GM12878 (cell line): ENCODE data around the gene AKAP13. TPM values are rescaled to one million over a fixed set of nuclear protein-coding genes. Genes with fewer than 3 reads are reported as not detected.

Experiments used
- ATAC-seq: fragments of 200-7000 bp; cut with Tn5 transposase; 3 replicates; pipeline ENCODE4 v1.9.1; 2020; ENCODE audit warnings: mild to moderate bottlenecking, moderate library complexity
- BruUV-seq: library from RNA; stranded (reverse); fragments of 400-500 nt; replicated peaks from 2 replicates; lab custom pipeline; 2021; lab: Mats Ljungman, UMichigan
- CTCF ChIA-PET: fragments of 300-600 bp; sonication (Branson Sonifier 250); formaldehyde crosslinking; extraction: SDS; loops from one replicate; lab custom pipeline; 2021; ENCODE audit warnings: inconsistent platforms; lab: Yijun Ruan, JAX
- POLR2A ChIA-PET: fragments of 350-600 bp; formaldehyde crosslinking; extraction: SDS; loops from one replicate; lab custom pipeline; 2021; ENCODE audit warnings: inconsistent platforms; lab: Charles Lee
- RAD21 ChIA-PET: fragments of 300-600 bp; sonication (Branson Sonifier 250); formaldehyde crosslinking; loops from one replicate; lab custom pipeline; 2023; ENCODE audit warnings: antibody characterized with exemption; ENCODE audit not compliant: unreplicated experiment; lab: Charles Lee
- SMC1A ChIA-PET: fragments of 300-600 bp; sonication (Branson Sonifier 250); formaldehyde crosslinking; loops from one replicate; lab custom pipeline; 2023; ENCODE audit not compliant: unreplicated experiment, uncharacterized antibody; lab: Charles Lee
- DNase-seq: peaks from one replicate; pipeline ENCODE4 v3.0.0-alpha.2; 2011; ENCODE audit warnings: low read depth, low spot score
- FAIRE-seq: peaks from 3 replicates; lab custom pipeline; 2011; peaks lifted over from hg19 to GRCh38; lab: Jason Lieb, UNC
- H2AFZ ChIP-seq: 2 replicates; pipeline ENCODE4 v1.6.0; 2011; ENCODE audit warnings: low read depth, low read length, control low read depth; ENCODE audit not compliant: control insufficient read depth
- H3K27ac ChIP-seq: 2 replicates; pipeline ENCODE4 v1.5.1; 2011; ENCODE audit warnings: control low read depth; ENCODE audit not compliant: control insufficient read depth, insufficient read depth
- H3K27me3 ChIP-seq, 2 experiments: replicated peaks in 1 of 2; 2 replicates each; pipeline versions ENCODE4 v1.6.0 to v1.6.1; 2011; ENCODE audit warnings: low read length in 1 of 2; ENCODE audit not compliant: control insufficient read depth in 2 of 2, insufficient read depth in 2 of 2
- H3K36me3 ChIP-seq, 2 experiments: 2 replicates each; pipeline ENCODE4 v1.5.1; 2011; ENCODE audit warnings: low read length in 1 of 2; ENCODE audit not compliant: control insufficient read depth in 2 of 2, insufficient read depth in 2 of 2
- H3K4me1 ChIP-seq: 2 replicates; pipeline ENCODE4 v1.6.1; 2011; ENCODE audit warnings: mild to moderate bottlenecking, low read length, moderate library complexity, mixed read lengths; ENCODE audit not compliant: control insufficient read depth, insufficient read depth
- H3K4me2 ChIP-seq: 2 replicates; pipeline ENCODE4 v1.6.0; 2011; ENCODE audit warnings: control low read depth; ENCODE audit not compliant: control insufficient read depth, insufficient read depth
- H3K4me3 ChIP-seq: fragments of 200-600 bp; sonication (generic); 2 replicates; pipeline ENCODE4 v1.5.1; 2016
- H3K79me2 ChIP-seq: 2 replicates; pipeline ENCODE4 v1.6.0; 2011; ENCODE audit warnings: low read length; ENCODE audit not compliant: control insufficient read depth, insufficient read depth
- H3K9ac ChIP-seq: 2 replicates; pipeline ENCODE4 v1.8.0; 2011; ENCODE audit warnings: low read length, control low read depth, mixed read lengths; ENCODE audit not compliant: control insufficient read depth, insufficient read depth
- H3K9me3 ChIP-seq: replicated peaks from 3 replicates; pipeline ENCODE4 v1.5.1; 2011; ENCODE audit warnings: mild to moderate bottlenecking, low read length; ENCODE audit not compliant: control insufficient read depth, insufficient read depth
- H4K20me1 ChIP-seq: 2 replicates; pipeline ENCODE4 v1.6.0; 2011; ENCODE audit not compliant: control insufficient read depth, insufficient read depth
- CREM ChIP-seq: IDR thresholded peaks from 2 replicates; pipeline ENCODE4 v1.6.1; 2014; ENCODE audit warnings: antibody characterized with exemption, low read depth
- HDGF ChIP-seq: fragments of 450-650 bp; IDR thresholded peaks from 2 replicates; pipeline ENCODE4 v1.6.1; 2016; ENCODE audit warnings: antibody characterized with exemption
- JUNB ChIP-seq: IDR thresholded peaks from 2 replicates; pipeline ENCODE4 v1.6.1; 2016; ENCODE audit warnings: antibody characterized with exemption, mild to moderate bottlenecking
- LARP7 ChIP-seq: fragments of 450-650 bp; IDR thresholded peaks from 2 replicates; pipeline ENCODE4 v1.6.1; 2017; ENCODE audit warnings: mild to moderate bottlenecking
- MTA2 ChIP-seq: fragments of 450-650 bp; IDR thresholded peaks from 2 replicates; pipeline ENCODE4 v1.6.1; 2016; ENCODE audit warnings: low read depth, mild to moderate bottlenecking, moderate library complexity
- NR2F1 ChIP-seq: fragments of 450-650 bp; conservative IDR thresholded peaks from 2 replicates; pipeline ENCODE4 v1.6.1; 2017; ENCODE audit warnings: mild to moderate bottlenecking
- POLR2AphosphoS5 ChIP-seq: IDR thresholded peaks from 2 replicates; pipeline ENCODE4 v1.6.1; 2011; ENCODE audit warnings: mild to moderate bottlenecking, low read length, inconsistent platforms
- RUNX3 ChIP-seq: IDR thresholded peaks from 2 replicates; pipeline ENCODE4 v1.6.1; 2012; ENCODE audit warnings: low read length, inconsistent platforms
- SMAD5 ChIP-seq: IDR thresholded peaks from 2 replicates; pipeline ENCODE4 v1.6.1; 2016; ENCODE audit warnings: antibody characterized with exemption, low read depth
- SMARCA5 ChIP-seq: fragments of 450-650 bp; IDR thresholded peaks from 2 replicates; pipeline ENCODE4 v1.6.1; 2017; ENCODE audit warnings: mild to moderate bottlenecking
- TCF12 ChIP-seq: IDR thresholded peaks from 2 replicates; pipeline ENCODE4 v1.6.1; 2011; ENCODE audit warnings: low read depth, mild to moderate bottlenecking, low read length
- ZNF384 ChIP-seq: IDR thresholded peaks from 2 replicates; pipeline ENCODE4 v1.6.1; 2012; ENCODE audit warnings: low read depth, mild to moderate bottlenecking, low read length, improper control_type of control experiment, borderline replicate concordance
- WGBS: methylation state at CpG from one replicate; pipeline ENCODE4 v1.1.6; 2016; ENCODE audit warnings: low lambda C conversion rate; ENCODE audit not compliant: insufficient replicate concordance, insufficient coverage; ENCODE audit errors: missing lambda C conversion rate; 5-methylcytosine and 5-hydroxymethylcytosine counted together
- in situ Hi-C: fragments of 300-500 bp; cut with MboI; formaldehyde crosslinking; loops from 9 replicates; pipeline ENCODE4 v1.14.3; 2018; ENCODE audit warnings: mixed read lengths
- intact Hi-C: fragments of 100-400 bp; cut with micrococcal nuclease; formaldehyde crosslinking; loops from one replicate; pipeline ENCODE4 v1.14.2; 2022; ENCODE audit not compliant: unreplicated experiment
- polyA plus RNA-seq, 11 experiments: library from polyadenylated mRNA; depleted of rRNA in 4 of 11; unstranded in 6 of 11; stranded (reverse) in 5 of 11; fragments of >200 nt; fragmentation: Nextera tagmentation in 4 of 11; fragmentation: Illumina TruSeq in 1 of 11; extraction: Ambion mirVana in 4 of 11; extraction: Trizol in 1 of 11; gene quantifications; 1 replicate in 1 of 11; 2 replicates in 10 of 11; pipeline versions ENCODE4 v1.2.1 to v1.2.3, GENCODE V29; 2011 to 2016; ENCODE audit warnings: inconsistent platforms in 2 of 11, missing spikeins in 2 of 11, low read depth in 1 of 11
- total RNA-seq, 4 experiments: library from RNA; depleted of rRNA in 3 of 4; stranded (reverse); fragments of >200 nt in 3 of 4; fragmentation: Illumina TruSeq in 1 of 4; extraction: Trizol in 1 of 4; gene quantifications; 2 replicates each; pipeline versions ENCODE4 v1.2.1 to v1.2.3, GENCODE V29; 2013 to 2021
- TF ChIP-seq, protein P1 (sequence below): fragments of 450-650 bp; IDR thresholded peaks from 2 replicates; pipeline ENCODE4 v1.6.1; 2017; ENCODE audit warnings: mild to moderate bottlenecking, moderate library complexity
- TF ChIP-seq, protein P2 (sequence below): fragments of 450-650 bp; conservative IDR thresholded peaks from 2 replicates; pipeline ENCODE4 v1.6.1; 2017; ENCODE audit warnings: mild to moderate bottlenecking, moderate library complexity

Gene AKAP13
- total and polyA plus RNA-seq, 10 of the 15 experiments (the other 5 are each of a cell fraction or from before 2014, with no cell fraction given), result 14.4 to 74.9 (median 55.1) TPM

DNA sequence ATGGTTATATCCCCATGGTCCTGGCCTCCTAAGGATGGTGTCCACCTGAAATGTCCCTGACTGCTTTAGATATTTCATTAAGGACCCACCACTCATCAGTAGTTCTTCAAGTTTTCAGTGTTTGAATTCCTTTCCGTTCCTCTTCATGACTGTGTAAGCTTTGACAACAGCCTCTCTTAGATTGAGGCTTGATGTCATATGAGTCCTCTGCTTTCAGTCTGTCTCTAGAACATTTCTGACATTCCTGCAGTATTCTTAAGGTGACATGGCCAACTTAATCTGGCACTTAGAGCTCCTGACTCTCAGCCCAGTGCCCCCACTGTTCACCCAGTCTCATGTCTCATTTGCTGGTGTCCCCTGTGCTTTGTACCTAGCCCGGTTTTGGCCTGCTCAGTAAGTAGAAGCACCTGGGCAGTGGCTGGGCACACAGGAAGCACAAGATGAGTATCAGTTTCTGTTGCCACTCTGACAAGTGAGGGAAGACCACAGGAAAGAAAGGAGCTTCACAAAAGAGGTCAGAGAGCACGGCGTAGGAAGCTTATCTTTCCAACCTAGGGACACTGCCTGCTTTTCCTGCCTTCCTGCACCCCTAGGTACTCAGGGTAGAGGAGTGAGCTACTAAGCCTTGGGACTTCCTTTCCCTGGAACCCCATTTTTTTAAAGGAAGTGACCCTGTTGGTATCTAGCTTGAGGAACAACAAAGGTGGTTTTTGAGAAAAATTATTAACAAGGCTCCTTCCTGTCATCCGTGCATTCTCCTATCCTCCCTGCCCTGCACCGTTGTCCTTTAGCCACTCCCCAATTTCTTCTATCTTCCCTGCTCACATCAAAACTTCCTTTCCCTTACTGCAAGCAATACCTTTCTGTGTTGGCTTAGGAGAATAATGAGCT is 311.2 kb downstream of the AKAP13 start:
- peaks cover 61% of the 10 kb centered on the region for H3K79me2 ChIP-seq
- no TSS peak for BruUV-seq
- H3K9me3 ChIP-seq, result no peaks in the 10 kb centered on the region
- H3K27me3 ChIP-seq, result no peaks in the 10 kb centered on the region
- ChIA-PET RAD21 (interaction anchor here (0.6 to 8.0 kb wide), 19 partner anchors 11 to 395 kb away, joined by 3 to 173 read pairs (median 4); no protein-coding TSS in a partner anchor), POLR2A (interaction anchor here (0.9 to 7.6 kb wide), 5 partner anchors 8 to 106 kb away, joined by 3 to 217 read pairs (median 7); no protein-coding TSS in a partner anchor), SMC1A (interaction anchor here (0.7 to 9.5 kb wide), 16 partner anchors 9 to 379 kb away, joined by 3 to 311 read pairs (median 5); no protein-coding TSS in a partner anchor), CTCF (interaction anchor here (1.0 to 9.1 kb wide), 11 partner anchors 9 to 361 kb away, joined by 3 to 93 read pairs (median 6); no protein-coding TSS in a partner anchor)
- peak overlapping the region; percentile 92 for H3K9ac ChIP-seq
- H3K4me3 ChIP-seq, result peak overlapping the region; percentile 62
- H3K4me1 ChIP-seq, result peaks cover 63% of the 10 kb centered on the region
- ATAC-seq, result peak; percentile 60
- intact Hi-C loops, result loop anchor here (1.0 to 10.0 kb wide), 5 partner anchors 16 to 307 kb away; partner anchors contain the start of gene AKAP13
- in situ Hi-C loops, result no loop called here
- H4K20me1 ChIP-seq, result no peaks in the 10 kb centered on the region
- H3K27ac ChIP-seq, result peak overlapping the region; percentile 97
- FAIRE-seq, result no peak
- peak overlapping the region; percentile 89 for H3K4me2 ChIP-seq
- DNase-seq, result peak; percentile 87
- no peak overlapping the region for H2AFZ ChIP-seq
- H3K36me3 ChIP-seq, result peaks cover 0 to 12% of the 10 kb centered on the region in 2 experiments; a peak in 2 of 4 replicates
- 3% methylated on average over 6 of the region's 6 CpGs for WGBS
- TF ChIP-seq SMAD5 (peak; percentile 42; the same call in 1 of the 2 replicates), ZNF384 (0 out of 2 replicates have a peak, but pooled peaks have one; percentile 13), TCF12 (0 out of 2 replicates have a peak, but pooled peaks have one; percentile 36), MTA2 (peak; percentile 62; the same call in 1 of the 2 replicates), CREM (0 out of 2 replicates have a peak, but pooled peaks have one; percentile 20), JUNB (0 out of 2 replicates have a peak, but pooled peaks have one; percentile 27), NR2F1 (peak; percentile 89), RUNX3 (peak; percentile 66), HDGF (no peak), POLR2AphosphoS5 (peak; percentile 77), LARP7 (peak; percentile 23; the same call in 1 of the 2 replicates), SMARCA5 (0 out of 2 replicates have a peak, but pooled peaks have one; percentile 16)
- TF ChIP-seq, protein P1, sequence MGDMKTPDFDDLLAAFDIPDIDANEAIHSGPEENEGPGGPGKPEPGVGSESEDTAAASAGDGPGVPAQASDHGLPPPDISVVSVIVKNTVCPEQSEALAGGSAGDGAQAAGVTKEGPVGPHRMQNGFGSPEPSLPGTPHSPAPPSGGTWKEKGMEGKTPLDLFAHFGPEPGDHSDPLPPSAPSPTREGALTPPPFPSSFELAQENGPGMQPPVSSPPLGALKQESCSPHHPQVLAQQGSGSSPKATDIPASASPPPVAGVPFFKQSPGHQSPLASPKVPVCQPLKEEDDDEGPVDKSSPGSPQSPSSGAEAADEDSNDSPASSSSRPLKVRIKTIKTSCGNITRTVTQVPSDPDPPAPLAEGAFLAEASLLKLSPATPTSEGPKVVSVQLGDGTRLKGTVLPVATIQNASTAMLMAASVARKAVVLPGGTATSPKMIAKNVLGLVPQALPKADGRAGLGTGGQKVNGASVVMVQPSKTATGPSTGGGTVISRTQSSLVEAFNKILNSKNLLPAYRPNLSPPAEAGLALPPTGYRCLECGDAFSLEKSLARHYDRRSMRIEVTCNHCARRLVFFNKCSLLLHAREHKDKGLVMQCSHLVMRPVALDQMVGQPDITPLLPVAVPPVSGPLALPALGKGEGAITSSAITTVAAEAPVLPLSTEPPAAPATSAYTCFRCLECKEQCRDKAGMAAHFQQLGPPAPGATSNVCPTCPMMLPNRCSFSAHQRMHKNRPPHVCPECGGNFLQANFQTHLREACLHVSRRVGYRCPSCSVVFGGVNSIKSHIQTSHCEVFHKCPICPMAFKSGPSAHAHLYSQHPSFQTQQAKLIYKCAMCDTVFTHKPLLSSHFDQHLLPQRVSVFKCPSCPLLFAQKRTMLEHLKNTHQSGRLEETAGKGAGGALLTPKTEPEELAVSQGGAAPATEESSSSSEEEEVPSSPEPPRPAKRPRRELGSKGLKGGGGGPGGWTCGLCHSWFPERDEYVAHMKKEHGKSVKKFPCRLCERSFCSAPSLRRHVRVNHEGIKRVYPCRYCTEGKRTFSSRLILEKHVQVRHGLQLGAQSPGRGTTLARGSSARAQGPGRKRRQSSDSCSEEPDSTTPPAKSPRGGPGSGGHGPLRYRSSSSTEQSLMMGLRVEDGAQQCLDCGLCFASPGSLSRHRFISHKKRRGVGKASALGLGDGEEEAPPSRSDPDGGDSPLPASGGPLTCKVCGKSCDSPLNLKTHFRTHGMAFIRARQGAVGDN, result peak; percentile 92
- TF ChIP-seq, protein P2, sequence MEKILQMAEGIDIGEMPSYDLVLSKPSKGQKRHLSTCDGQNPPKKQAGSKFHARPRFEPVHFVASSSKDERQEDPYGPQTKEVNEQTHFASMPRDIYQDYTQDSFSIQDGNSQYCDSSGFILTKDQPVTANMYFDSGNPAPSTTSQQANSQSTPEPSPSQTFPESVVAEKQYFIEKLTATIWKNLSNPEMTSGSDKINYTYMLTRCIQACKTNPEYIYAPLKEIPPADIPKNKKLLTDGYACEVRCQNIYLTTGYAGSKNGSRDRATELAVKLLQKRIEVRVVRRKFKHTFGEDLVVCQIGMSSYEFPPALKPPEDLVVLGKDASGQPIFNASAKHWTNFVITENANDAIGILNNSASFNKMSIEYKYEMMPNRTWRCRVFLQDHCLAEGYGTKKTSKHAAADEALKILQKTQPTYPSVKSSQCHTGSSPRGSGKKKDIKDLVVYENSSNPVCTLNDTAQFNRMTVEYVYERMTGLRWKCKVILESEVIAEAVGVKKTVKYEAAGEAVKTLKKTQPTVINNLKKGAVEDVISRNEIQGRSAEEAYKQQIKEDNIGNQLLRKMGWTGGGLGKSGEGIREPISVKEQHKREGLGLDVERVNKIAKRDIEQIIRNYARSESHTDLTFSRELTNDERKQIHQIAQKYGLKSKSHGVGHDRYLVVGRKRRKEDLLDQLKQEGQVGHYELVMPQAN, result no peak
